Left lobe of liver (tissue), 2 donors: ENCODE data around the gene FAAP20. TPM values are rescaled to one million over a fixed set of nuclear protein-coding genes. Genes with fewer than 3 reads are reported as not detected.
"Not testable (repeated sequence)": the region's sequence is repeated elsewhere in the genome, so short reads cannot be mapped to it uniquely, and the experiment has no call there.

Experiments used
- ATAC-seq: fragments of 200-7000 bp; cut with Tn5 transposase; one replicate; pipeline ENCODE4 v1.9.1; 2020; ENCODE audit warnings: mild to moderate bottlenecking, moderate library complexity
- DNase-seq: peaks from one replicate; pipeline ENCODE4 v3.0.0-alpha.2; 2020; ENCODE audit warnings: low spot score
- total RNA-seq: library from RNA; stranded (reverse); gene quantifications from one replicate; pipeline ENCODE4 v1.2.1, GENCODE V29; 2021
- donor health status: DM: no; HTN: no; CAD: no; lungs with moderate emphysema.
- donor health status: DM: no; HTN: yes; CAD: no.

The FAAP20 gene
- total RNA-seq, 1 donor from 2014 or later, result 24.8 TPM

DNA sequence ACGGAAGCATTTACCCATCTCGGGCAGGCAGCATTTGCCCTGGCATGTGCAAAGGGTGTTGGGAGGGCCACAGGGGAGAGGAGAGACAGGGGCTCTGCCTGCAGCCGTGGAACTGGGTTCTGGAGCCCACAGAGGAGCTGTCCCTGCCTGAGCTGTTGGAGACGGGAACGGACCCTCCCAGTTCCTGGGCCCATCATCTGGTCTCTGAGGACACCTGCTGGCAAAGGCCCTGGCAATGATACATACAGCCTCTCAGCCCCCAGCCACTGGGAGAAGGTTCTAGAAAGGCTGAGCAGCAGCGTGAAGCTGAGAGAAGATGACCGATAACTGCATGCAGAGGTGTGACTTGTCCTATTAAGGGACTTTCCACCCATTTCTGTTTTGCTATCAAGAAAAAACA lies 31.4 kb downstream of the FAAP20 start:
- no peak for ATAC-seq
- no peak for DNase-seq

DNA sequence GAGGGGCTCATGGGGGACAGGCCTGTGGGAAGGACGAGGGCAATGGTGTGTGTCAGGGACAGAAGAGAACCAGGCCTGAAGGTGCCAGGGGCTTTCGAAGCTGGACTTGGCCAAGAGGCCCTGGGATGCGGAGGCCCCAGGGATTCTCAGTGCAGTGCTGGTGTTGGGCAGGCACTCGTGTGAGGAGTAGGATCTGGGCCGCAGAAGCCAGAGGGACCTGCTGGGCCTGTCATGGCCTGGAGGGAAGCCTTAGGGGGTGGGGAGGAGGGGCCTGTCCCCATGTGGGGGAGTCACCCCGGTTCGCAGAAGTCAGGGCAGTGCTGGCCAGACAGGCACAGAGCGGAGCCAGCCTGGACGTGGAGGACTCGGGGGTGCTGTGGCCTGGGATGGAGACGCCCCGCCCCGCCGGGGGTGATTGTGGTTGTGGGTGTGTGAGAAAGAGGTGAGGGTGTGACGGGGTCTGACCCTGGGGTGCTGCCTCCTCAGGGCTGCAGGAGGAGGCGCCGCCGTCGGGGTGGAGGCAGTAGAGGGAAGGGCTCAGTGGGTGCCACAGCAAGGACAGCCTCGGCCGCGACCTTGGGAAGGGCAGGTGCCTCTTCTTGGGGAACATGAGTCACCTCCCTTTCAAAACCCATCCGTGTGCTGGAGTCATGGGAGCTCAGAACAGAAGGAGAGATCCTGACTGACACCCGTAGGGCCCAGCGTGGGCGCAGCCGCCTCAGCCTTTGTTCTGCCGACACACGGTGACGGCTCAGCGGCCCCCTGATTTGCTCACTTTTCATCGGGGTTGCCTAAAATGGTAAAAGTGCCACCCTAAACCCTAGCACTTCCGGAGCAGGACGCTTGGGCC lies 33.9 kb downstream of the FAAP20 start:
- ATAC-seq (no peak), DNase-seq (no peak)

DNA sequence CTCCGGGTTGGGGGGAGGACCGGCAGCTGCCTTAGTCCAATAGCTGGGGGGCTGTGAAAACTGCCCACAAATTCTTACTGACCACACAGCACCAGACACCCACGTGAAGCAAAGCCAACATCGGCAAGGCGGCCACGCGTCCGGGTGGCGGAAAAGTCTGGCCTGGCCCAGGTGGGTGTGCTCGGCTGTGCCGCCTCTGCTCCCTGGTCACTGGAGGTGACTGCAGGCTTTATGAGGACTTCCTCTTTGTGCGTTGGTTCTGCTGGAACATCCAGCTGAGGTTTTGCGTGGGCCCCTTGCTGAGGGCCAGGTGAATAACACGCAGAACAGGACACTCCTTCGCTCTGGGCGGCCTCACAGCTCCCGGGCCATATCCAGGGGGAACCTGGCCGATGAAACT lies 35.4 kb downstream of the FAAP20 start:
- ATAC-seq, result no peak
- DNase-seq, result no peak

DNA sequence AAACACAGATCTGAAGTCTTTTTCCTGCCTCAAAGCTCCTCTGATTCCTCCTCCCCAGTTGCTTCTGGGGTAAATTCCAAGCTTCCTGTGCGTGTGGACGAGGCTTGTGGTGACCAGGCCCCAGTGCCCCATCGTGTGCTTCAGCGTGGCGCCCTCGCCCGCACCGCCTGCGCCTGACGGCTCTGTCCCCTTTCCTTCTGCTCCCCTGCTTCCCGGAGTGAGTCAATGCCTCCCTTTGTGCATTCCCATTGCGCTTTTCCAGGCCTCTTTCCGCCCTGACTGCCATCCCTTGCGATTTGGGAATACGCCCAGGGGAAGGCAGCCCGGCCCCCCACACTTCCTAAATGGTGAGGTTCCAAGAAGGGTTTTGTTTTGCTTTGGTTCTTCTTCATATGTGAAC lies 36.3 kb downstream of the FAAP20 start:
- DNase-seq, result no peak
- no peak for ATAC-seq

DNA sequence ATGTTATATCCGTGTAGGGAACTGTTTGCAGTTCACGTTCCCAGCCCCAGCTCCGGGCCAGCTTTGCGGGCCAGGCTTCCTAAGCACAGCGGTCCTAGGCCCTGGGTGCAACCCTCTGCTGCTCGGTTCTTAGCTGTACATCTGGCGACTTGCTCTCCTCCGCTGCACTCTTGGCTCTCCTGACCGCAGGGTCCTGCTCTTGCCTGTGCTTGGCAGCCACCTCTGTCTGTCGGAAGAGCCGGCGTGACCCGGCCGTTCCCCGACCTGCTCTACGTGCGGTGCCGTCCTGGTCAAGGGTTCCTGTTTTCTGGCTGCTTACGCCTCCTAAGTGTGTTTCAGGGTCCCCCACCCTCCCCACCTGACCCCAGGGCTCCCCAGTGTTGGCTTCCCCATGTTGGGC lies 36.7 kb downstream of the FAAP20 start:
- DNase-seq (no peak), ATAC-seq (no peak)

DNA sequence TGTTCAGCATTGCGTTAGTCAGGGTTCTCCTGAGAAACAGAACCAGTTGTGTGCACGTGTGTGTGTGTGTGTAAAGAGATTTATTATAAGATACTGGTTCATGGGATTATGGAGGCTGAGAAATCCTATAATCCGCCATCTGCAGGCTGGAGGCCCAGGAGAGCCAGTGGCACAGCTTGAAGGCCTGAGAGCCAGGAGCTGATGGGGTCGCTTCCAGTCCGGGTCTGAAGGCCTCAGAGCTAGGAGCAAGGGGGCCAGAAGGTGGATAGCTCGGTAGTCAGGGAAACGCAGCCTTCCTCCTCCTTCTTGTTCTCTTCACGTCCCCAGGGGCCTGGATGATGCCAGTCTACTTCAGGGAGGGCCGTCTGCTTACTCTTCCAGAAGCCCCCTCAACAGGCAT lies 37.7 kb downstream of the FAAP20 start:
- ATAC-seq, result no peak
- no peak for DNase-seq

DNA sequence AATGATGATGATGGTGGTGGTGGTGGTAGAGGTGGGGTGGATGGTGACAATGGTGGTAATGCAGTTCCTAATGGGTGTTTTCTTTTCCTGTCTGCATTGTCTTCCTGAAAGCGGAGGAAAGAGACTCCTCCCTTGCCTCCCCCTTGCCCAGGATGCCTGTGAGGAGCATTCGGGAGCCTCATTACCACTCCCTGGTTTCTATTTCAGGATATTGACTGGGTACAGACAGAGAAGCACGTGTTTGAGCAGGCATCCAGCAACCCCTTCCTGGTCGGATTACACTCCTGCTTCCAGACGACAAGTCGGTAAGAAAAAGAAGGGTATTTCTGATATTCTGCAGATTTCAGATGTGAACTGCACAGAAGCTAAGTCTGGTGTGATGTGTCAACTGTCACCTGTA lies 38.8 kb downstream of the FAAP20 start:
- DNase-seq, result no peak
- ATAC-seq, result no peak

DNA sequence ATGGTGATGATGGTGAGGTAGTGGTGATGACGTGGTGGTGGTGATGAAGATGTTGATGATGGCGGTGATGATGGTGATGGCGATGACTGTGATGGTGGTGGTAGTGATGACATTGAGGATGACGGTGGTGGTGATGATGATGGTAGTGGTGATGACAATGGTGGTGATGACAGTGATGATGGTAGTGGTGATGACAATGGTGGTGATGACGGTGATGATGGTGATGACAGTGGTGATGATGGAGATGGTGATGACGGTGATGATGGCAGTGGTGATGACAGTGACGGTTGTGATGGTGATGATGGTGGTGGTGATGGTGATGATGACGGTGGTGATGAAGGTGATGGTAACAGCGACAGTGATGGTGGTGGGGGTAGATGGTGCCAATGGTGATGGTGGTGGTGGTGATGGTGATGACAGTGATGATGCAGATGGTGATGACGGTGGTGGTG lies 39.4 kb downstream of the FAAP20 start:
- ATAC-seq, result no peak
- DNase-seq, result no peak

DNA sequence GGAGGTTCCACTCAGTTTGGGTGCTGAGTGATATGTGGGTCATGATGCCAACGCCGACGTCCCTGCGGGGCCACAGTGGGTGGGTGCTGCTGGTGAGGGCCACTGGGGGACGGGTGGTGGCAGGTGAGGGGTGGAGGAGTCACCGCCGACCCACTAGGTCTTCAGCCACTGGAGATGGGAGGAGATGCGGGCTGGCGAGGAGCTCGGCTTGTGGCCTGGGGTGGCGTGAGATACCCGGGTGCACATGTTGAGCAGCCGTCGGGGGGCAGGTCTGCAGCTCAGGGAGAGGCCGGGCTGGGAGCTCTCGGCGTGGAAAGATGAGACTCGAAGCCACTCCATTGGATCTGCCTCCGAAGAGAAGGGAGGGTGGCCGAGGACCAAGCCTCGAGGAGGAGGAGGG lies 40.5 kb downstream of the FAAP20 start:
- ATAC-seq (no peak), DNase-seq (no peak)

DNA sequence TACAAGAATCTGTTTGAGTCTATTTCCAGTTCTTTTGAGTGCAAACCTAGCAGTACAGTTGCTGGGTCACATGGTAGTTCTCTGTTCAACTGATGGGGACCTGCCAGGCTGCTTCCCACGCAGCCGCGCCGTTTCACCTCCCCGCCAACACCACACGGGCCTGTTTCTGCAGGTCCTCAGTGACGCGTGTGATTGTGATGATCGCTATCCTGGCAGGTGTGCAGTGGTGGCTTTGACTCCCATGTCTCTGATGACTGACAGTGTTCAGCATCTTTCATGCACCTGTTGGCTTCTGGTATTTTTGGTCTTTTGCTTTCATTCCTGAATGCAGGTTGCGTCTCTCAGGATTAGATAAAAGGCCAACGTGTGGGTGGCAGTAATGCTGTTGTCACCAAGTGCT lies 41.6 kb downstream of the FAAP20 start:
- no peak for DNase-seq
- ATAC-seq, result no peak

DNA sequence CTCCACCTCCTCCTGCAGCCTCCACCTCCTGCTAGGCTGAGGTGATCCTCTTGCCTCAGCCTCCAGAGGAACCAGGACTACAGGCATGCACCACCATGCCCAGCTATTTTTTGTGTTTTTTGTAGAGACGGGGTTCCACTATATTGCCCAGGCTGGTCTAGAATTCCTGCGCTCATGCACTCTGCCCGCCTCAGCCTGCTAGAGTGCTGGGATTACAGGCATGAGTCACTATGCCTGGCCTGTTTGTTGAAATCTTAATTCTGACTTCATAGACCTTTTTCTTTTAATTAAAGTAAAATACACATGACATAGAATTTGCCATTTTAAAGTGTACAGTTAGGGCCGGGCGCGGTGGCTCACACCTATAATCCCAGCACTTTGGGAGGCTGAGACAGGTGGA lies 42.7 kb downstream of the FAAP20 start:
- no peak for DNase-seq
- ATAC-seq, result no peak

DNA sequence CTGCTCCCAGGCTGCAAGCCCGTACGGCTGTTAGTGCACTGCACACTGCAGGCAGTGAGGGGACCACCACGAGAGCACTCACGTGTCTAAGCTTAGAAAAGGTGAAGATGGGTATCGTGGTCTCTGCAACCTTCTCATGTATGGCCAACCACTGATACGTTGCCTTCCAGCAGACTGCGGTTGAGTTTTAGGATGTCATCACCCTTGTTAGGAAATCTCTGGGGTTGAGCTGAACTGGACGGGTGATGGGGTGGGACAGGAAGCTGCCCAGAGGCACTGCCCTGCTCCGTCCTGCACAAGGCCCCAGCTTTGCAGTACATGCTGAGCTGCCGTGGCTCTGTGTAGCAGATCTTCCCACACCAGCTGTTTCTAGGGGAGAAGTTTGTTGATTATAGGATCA lies 43.3 kb downstream of the FAAP20 start:
- peak; percentile 56 for ATAC-seq
- no peak for DNase-seq

DNA sequence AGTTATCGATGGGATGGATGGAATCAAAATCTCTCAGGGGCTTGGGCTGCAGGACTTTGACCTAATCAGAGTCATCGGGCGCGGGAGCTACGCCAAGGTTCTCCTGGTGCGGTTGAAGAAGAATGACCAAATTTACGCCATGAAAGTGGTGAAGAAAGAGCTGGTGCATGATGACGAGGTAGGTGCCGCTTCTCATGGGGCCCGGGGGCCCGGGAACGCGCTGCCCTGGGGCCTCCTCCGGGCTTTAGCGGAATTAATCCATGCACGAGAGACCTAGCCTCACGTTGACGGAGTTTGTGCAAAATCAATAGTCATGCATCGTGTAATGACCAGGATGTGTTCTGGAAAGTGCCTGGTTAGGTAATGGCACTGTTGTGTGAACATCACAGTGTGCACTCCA lies 43.8 kb downstream of the FAAP20 start:
- no peak for ATAC-seq
- DNase-seq, result no peak

DNA sequence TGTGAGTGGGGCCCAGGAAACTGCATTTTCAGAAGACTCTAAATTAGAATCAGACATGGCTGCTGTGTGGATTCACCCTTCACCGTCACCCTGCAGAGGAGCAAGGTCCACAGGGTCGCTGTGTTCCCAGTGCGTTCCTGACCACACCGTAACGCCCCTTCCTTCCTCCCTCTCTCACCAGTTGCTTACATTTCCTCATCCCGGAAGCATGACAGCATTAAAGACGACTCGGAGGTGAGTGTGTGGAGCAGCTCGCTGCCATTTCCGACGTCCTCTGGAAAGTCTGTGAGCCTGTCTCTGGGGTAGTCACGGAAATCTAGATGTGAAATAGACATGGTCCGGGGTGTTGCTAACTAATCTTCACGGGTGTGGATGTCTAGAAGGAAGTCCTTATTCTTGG lies 45.9 kb downstream of the FAAP20 start:
- DNase-seq, result no peak
- peak; percentile 49 for ATAC-seq

DNA sequence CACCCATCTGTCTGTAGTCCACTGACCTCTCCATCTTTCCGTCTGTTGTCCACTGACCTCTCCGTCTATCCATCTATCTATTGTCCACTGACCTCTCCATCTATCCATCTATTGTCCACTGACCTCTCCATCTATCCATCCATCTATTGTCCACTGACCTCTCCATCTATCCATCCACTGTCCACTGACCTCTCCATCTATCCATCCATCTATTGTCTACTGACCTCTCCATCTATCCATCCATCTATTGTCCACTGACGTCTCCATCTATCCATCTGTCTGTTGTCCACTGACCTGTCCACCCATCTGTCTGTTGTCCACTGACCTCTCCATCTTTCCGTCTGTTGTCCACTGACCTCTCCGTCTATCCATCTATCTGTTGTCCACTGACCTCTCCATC lies 46.7 kb downstream of the FAAP20 start:
- not testable (repeated sequence) for DNase-seq, ATAC-seq

DNA sequence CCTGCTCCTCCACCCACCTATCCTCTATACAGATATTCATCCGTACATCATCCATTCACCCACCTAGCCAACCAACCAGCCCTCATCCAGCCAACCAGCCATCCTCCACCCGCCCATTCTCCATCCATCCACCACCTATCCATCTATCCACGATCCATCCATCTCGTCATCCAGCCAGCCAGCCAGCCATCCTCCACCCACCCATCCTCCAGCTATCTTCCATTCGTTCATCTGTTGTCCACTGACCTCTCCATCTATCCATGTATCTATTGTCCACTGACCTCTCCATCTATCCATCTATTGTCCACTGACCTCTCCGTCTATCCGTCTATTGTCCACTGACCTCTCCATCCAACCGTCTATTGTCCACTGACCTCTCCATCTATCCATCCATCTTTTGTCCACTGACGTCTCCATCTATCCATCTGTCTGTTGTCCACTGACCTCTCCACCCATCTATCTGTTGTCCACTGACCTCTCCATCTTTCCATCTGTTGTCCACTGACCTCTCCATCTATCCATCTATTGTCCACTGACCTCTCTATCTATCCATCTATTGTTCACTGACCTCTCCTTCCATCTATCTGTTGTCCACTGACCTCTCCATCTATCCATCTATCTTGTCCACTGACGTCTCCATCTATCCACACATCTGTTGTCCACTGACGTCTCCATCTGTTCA lies 47.6 kb downstream of the FAAP20 start:
- no peak for ATAC-seq
- no peak for DNase-seq

DNA sequence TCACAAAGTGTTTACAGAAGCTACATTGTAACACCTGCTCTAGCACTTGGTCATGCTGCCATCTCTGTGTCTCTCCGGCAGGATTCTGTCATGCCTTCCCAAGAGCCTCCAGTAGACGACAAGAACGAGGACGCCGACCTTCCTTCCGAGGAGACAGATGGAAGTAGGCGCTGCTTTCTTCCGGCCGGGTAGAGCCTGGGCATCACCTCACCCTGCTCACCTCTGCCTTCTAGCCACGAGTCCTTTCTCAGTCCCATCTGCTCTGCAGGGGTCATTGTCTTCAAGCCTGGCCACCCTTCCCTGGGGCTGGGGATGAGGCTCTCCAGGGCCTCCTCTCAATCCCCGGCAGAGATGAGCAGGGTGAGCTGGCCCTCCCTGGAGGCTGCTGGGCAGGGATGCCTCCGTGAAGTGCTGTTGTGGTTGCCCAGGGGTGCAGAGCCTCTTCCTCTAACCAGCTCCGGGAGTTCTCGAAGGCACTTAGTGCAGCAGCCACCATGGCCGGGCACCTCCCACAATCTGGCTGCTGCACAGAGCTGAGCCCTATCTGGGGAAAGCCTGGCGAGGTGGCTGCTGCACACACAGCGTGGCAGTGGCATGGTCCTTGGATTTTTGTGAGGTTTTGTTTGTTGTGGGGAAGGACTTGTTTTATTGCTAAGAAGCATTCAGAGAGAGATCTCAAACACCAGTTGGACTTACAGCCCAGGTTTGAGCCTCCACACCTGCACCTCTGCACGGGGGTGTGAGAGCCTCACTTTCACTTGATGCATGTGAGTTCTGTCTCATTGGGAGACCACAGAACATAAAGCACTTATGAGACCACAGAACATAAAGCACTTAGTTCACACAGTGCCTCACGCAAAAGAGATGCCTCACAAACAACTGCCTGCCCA lies 48.4 kb downstream of the FAAP20 start:
- DNase-seq (no peak), ATAC-seq (no peak)

DNA sequence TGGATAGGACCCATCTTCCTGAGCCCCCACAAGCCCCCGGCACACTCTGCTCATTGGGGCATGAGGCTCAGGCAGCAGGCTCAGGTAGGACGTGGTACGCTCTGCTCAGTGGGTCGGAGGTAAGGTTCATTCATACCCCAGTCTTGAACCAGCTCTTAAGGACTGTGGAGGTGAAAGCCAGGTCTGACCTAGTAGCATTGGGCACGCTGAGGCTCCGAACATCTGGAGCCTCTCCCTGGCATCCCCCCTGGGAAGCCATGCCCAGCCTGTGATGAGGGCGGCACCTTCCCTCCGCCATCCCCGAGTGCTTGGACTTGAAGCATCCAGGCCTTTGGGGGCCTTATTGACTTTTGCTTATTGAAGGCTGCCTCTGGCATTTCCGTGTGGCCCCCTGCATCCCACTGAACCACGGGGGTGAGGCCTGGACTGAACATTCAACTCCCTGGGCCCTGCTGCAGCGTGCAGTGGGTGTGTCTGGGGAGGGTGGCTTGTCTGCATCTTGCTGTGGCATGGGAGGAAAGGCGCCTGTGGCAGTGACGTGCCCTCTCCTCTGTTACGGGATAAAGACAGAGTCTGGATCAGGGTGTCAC lies 50.0 kb downstream of the FAAP20 start:
- DNase-seq (no peak), ATAC-seq (no peak)

DNA sequence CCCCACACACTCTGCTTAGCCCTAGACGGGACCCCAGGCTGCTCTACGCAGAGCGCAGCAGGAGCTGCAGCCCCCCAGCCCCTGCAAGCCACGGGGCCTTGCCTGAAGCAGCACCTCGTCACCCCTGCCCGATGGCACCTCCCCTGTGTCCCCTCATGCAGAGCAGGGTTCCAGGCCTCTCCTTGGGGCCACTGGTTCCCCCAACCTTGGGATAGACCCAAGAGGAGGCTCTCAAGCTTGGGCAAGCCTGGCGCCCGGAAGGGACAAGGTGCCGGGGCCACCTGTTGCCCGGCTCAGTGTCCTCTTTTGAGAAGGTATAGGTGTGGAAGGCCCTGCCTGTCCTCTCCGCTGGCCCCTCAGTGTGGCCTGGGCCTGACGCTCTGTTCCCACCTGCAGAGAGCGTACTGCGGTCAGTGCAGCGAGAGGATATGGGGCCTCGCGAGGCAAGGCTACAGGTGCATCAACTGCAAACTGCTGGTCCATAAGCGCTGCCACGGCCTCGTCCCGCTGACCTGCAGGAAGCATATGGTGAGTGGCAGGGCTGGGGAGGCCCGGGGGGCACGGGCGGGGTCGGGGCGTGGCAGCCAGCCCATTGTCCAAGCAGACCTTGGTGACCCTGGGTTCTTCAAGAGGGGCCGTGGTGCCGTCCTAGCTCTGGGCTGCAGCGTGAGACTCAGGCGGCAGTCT lies 50.6 kb downstream of the FAAP20 start:
- no peak for DNase-seq
- no peak for ATAC-seq

DNA sequence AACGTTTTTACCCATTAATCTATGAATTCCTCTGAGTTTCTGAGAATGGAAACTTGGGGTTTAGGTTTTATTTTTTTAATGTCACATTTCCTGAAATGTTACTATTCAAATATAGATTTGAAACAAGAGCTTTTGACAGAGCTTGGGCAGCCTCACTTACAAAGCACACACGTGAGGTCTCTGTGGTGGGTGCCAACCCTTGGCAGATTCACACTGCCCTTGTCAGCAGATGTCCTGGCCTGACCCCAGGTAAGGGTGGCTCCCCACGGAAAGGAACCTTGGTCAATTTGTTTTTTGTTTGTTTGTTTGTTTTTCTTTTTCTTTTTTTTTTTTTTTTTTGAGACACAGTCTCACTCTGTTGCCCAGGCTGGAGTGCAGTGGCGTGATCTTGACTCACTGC lies 53.5 kb downstream of the FAAP20 start:
- DNase-seq, result no peak
- ATAC-seq, result no peak
